Caco-2 (cell line): ENCODE measurements around the gene XXYLT1. TPM values are rescaled to one million over a fixed set of nuclear protein-coding genes. Genes with fewer than 3 reads are reported as not detected.

ENCODE experiments used
- BruUV-seq: library from RNA; stranded (reverse); fragments of 400-500 nt; replicated peaks from 2 replicates; lab custom pipeline; 2021; lab: Mats Ljungman, UMichigan
- CTCF ChIA-PET: fragments of 300-600 bp; sonication (Branson Sonifier 250); formaldehyde crosslinking; loops from one replicate; lab custom pipeline; 2022; ENCODE audit warnings: antibody characterized with exemption; lab: Charles Lee
- POLR2A ChIA-PET: fragments of 300-600 bp; sonication (Branson Sonifier 250); formaldehyde crosslinking; loops from one replicate; lab custom pipeline; 2022; ENCODE audit warnings: antibody characterized with exemption; lab: Charles Lee
- DNase-seq, 2 experiments: peaks; one replicate each; pipeline versions ENCODE4 v3.0.0 to v3.0.0-alpha.2; 2020 to 2022
- H3K27me3 ChIP-seq: replicated peaks from 2 replicates; pipeline ENCODE4 v1.6.0; 2011; ENCODE audit warnings: low read length; ENCODE audit not compliant: control insufficient read depth, insufficient read depth
- H3K36me3 ChIP-seq: 2 replicates; pipeline ENCODE4 v1.5.1; 2011; ENCODE audit warnings: low read length; ENCODE audit not compliant: control insufficient read depth, insufficient read depth
- H3K4me1 ChIP-seq: fragments of 250-450 bp; sonication (Bioruptor Pico); 2 replicates; pipeline ENCODE4 v1.5.1; 2020; ENCODE audit warnings: mild to moderate bottlenecking
- H3K4me3 ChIP-seq: 2 replicates; pipeline ENCODE4 v1.5.1; 2011; ENCODE audit warnings: low read depth, mild to moderate bottlenecking, control low read depth, low read length
- H3K9me3 ChIP-seq: fragments of 250-450 bp; sonication (Bioruptor Pico); 2 replicates; pipeline ENCODE4 v1.5.1; 2020; ENCODE audit warnings: mild to moderate bottlenecking, moderate library complexity
- H3K27ac Mint-ChIP-seq: one replicate; pipeline ENCODE4 v1.8.0; 2022; ENCODE audit warnings: mixed read lengths; ENCODE audit not compliant: unreplicated experiment
- H3K27me3 Mint-ChIP-seq: one replicate; pipeline ENCODE4 v1.8.0; 2022; ENCODE audit warnings: mixed read lengths; ENCODE audit not compliant: insufficient read depth, unreplicated experiment
- H3K36me3 Mint-ChIP-seq: one replicate; pipeline ENCODE4 v1.8.0; 2022; ENCODE audit warnings: mild to moderate bottlenecking, mixed read lengths; ENCODE audit not compliant: insufficient read depth, unreplicated experiment
- H3K4me1 Mint-ChIP-seq: one replicate; pipeline ENCODE4 v1.8.0; 2022; ENCODE audit warnings: low read depth, mixed read lengths; ENCODE audit not compliant: unreplicated experiment
- H3K4me3 Mint-ChIP-seq: one replicate; pipeline ENCODE4 v1.8.0; 2022; ENCODE audit warnings: mild to moderate bottlenecking, moderate library complexity, mixed read lengths; ENCODE audit not compliant: unreplicated experiment
- H3K9me3 Mint-ChIP-seq: one replicate; pipeline ENCODE4 v1.8.0; 2022; ENCODE audit warnings: mixed read lengths; ENCODE audit not compliant: unreplicated experiment
- intact Hi-C: fragments of 100-400 bp; cut with micrococcal nuclease; formaldehyde crosslinking; loops from one replicate; pipeline ENCODE4 v1.10.0; 2022; ENCODE audit not compliant: unreplicated experiment
- total RNA-seq: library from RNA; stranded (reverse); gene quantifications from 2 replicates; pipeline ENCODE4 v1.2.3, GENCODE V29; 2022
- TF ChIP-seq, protein P1 (sequence below), 2 experiments: fragments of 200-600 bp in 1 of 2; IDR thresholded peaks; 1 replicate in 1 of 2; 2 replicates in 1 of 2; pipeline versions ENCODE4 v1.5.1 to v1.8.0; 2011 to 2022; ENCODE audit warnings: antibody characterized with exemption in 1 of 2, control low read depth in 1 of 2, inconsistent platforms in 1 of 2, low read depth in 1 of 2, low read length in 1 of 2, mild to moderate bottlenecking in 1 of 2, moderate library complexity in 1 of 2; ENCODE audit not compliant: insufficient read depth in 1 of 2, severe bottlenecking in 1 of 2, unreplicated experiment in 1 of 2

The XXYLT1 gene
- total RNA-seq, 1 experiment from 2014 or later: 14.2 TPM

DNA sequence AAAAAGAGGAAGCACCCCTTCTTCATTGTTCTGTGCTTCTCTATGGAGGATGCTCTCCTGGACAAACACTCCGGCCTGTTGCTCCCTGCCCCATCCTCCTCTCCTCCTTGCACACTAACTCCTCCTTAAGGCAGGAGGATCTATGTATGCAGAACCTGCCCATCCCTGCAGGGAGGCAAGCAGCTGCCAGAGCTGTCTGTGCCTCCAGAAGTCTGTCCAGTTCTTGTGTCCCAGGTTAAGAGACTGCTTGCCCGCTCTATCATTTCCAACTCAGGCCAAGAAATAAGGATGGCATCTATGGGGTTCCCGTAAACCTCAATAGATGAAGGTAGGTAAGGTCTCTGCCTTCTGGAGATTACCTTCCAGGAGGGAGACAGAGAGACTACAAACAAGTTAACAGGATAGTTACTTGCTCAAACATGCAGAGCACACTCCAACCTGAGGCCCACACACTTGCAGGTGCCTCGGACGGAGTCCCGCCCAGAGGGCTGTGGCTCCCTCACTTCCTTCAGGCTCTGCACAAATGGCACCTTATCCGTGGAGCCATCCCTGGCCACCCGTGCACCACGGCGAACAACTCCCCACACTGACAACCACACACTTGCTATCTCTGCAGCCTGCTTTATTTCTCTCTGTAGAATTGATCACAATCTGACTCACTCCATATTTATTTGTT, 6.9 kb downstream of the XXYLT1 start:
- Mint-ChIP-seq H3K36me3 (peaks cover 23% of the 10 kb centered on the region), H3K27me3 (no peaks in the 10 kb centered on the region), H3K27ac (no peak overlapping the region), H3K9me3 (no peaks in the 10 kb centered on the region), H3K4me1 (peaks cover 12% of the 10 kb centered on the region), H3K4me3 (no peak overlapping the region)
- H3K9me3 ChIP-seq: no peaks in the 10 kb centered on the region
- H3K36me3 ChIP-seq: peaks cover 2% of the 10 kb centered on the region
- POLR2A ChIA-PET: no interaction called here
- H3K4me3 ChIP-seq: no peak overlapping the region
- CTCF ChIA-PET: no interaction called here
- no TSS peak for BruUV-seq
- H3K27me3 ChIP-seq: no peaks in the 10 kb centered on the region
- intact Hi-C loops: no loop called here
- no peak for DNase-seq
- TF ChIP-seq, protein P1, sequence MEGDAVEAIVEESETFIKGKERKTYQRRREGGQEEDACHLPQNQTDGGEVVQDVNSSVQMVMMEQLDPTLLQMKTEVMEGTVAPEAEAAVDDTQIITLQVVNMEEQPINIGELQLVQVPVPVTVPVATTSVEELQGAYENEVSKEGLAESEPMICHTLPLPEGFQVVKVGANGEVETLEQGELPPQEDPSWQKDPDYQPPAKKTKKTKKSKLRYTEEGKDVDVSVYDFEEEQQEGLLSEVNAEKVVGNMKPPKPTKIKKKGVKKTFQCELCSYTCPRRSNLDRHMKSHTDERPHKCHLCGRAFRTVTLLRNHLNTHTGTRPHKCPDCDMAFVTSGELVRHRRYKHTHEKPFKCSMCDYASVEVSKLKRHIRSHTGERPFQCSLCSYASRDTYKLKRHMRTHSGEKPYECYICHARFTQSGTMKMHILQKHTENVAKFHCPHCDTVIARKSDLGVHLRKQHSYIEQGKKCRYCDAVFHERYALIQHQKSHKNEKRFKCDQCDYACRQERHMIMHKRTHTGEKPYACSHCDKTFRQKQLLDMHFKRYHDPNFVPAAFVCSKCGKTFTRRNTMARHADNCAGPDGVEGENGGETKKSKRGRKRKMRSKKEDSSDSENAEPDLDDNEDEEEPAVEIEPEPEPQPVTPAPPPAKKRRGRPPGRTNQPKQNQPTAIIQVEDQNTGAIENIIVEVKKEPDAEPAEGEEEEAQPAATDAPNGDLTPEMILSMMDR (IDR thresholded peaks at IDR 0.05; ENCODE audit: insufficient read depth in 1 of 2, low read depth in 1 of 2, low read length in 1 of 2, severe bottlenecking in 1 of 2, unreplicated experiment in 1 of 2): no peak
- peaks cover 8% of the 10 kb centered on the region; the same call in 1 of the 2 replicates for H3K4me1 ChIP-seq

DNA sequence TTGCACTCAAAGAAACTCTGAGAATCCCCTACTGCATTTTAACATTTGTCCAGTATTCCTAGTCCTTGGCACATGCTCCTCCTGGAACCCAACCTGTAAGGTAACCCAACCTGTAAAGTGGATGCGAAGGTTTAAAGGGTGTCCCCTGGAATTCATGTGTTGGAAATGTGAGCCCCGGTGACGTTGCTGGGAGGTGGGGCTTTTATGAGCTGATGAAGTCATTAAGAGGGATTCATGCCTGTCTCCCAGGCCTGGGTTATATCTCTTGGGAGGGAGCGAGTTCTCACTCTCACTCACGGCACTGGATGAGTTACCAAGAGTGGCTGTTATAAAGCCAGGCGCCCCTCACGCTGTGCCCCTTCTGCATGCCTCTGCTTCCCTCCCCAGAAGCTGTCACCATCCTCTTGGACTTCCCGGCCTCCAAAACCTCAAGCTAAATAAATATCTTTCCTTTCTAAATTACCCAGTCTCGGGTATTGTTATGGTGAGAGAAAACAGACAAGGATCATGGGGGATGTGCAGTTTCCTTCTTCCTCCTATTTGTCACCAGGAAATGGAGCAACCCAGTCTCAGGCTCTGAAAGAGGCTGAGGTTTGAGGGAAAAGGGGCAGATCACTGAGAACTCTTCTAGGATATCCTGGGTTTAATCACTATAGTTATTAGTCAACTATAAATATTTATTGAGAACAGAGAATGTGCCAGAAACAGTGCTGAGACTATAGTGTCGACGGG, 7.6 kb downstream of the XXYLT1 start:
- H3K27me3 Mint-ChIP-seq: no peaks in the 10 kb centered on the region

DNA sequence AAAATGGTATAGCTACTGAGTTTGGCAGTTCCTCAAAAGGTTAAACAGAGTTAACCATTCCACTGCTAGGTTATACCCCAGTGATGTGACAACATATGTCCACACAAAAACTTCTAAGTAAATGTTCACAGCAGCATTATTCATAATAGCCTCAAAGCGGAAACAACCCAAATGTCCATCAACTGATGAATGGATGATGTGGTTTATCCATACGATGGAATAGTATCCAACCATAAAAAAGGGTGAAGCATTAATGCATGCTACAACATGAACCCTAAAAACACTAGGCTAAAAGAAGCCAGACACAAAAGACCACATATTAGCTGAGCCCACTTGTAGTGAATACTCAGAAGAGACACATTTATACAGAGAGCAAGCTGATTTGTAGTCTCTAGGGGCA, 9.0 kb downstream of the XXYLT1 start:
- H3K9me3 Mint-ChIP-seq: no peaks in the 10 kb centered on the region
- no TSS peak for BruUV-seq
- POLR2A ChIA-PET: no interaction called here

More for the DNA sequence above, 7.6 kb downstream of the XXYLT1 start:
- ChIA-PET CTCF (no interaction called here), POLR2A (no interaction called here)
- Mint-ChIP-seq H3K4me1 (peaks cover 11% of the 10 kb centered on the region), H3K36me3 (peaks cover 23% of the 10 kb centered on the region), H3K4me3 (no peak overlapping the region), H3K9me3 (no peaks in the 10 kb centered on the region), H3K27ac (no peak overlapping the region)
- TF ChIP-seq, protein P1 (IDR thresholded peaks at IDR 0.05; ENCODE audit: insufficient read depth in 1 of 2, low read depth in 1 of 2, low read length in 1 of 2, severe bottlenecking in 1 of 2, unreplicated experiment in 1 of 2): no peak
- no peaks in the 10 kb centered on the region; the same call in 1 of the 2 replicates for H3K36me3 ChIP-seq
- H3K9me3 ChIP-seq: no peaks in the 10 kb centered on the region
- BruUV-seq: no TSS peak
- intact Hi-C loops: no loop called here
- H3K4me3 ChIP-seq: no peak overlapping the region
- no peaks in the 10 kb centered on the region for H3K27me3 ChIP-seq
- peaks cover 9% of the 10 kb centered on the region; the same call in 1 of the 2 replicates for H3K4me1 ChIP-seq
- DNase-seq: no peak

More for the DNA sequence above, 9.0 kb downstream of the XXYLT1 start:
- Histone ChIP-seq H3K9me3 (no peaks in the 10 kb centered on the region), H3K4me1 (peaks cover 9% of the 10 kb centered on the region; the same call in 1 of the 2 replicates), H3K4me3 (no peak overlapping the region), H3K27me3 (no peaks in the 10 kb centered on the region), H3K36me3 (no peaks in the 10 kb centered on the region; the same call in 1 of the 2 replicates)
- Mint-ChIP-seq H3K4me3 (no peak overlapping the region), H3K36me3 (peaks cover 19% of the 10 kb centered on the region), H3K27me3 (no peaks in the 10 kb centered on the region), H3K4me1 (peaks cover 6% of the 10 kb centered on the region), H3K27ac (no peak overlapping the region)
- TF ChIP-seq, protein P1 (IDR thresholded peaks at IDR 0.05; ENCODE audit: insufficient read depth in 1 of 2, low read depth in 1 of 2, low read length in 1 of 2, severe bottlenecking in 1 of 2, unreplicated experiment in 1 of 2): no peak
- CTCF ChIA-PET: interaction anchor here (2.6 kb wide), 1 partner anchor 8 kb away, joined by 14 read pairs; the partner anchor contains the start of gene XXYLT1
- intact Hi-C loops: no loop called here
- no peak for DNase-seq
